ENCODE data around the gene GNAT3. TPM values are rescaled to one million over a fixed set of nuclear protein-coding genes. Genes with fewer than 3 reads are reported as not detected.

Gene GNAT3
- total RNA-seq, 1 donor from 2014 or later = not detected

GRCh38 chr7:80520199-80520598, 8.3 kb upstream of the GNAT3 start:
- Mint-ChIP-seq H3K36me3 (no peaks in the 10 kb centered on the region), H3K4me3 (no peak overlapping the region), H3K27me3 (ENCODE audit: low read depth) (no peaks in the 10 kb centered on the region), H3K27ac (no peak overlapping the region), H3K4me1 (peaks cover 7% of the 10 kb centered on the region), H3K9me3 (peaks cover 3% of the 10 kb centered on the region)
- TF ChIP-seq, protein P1, sequence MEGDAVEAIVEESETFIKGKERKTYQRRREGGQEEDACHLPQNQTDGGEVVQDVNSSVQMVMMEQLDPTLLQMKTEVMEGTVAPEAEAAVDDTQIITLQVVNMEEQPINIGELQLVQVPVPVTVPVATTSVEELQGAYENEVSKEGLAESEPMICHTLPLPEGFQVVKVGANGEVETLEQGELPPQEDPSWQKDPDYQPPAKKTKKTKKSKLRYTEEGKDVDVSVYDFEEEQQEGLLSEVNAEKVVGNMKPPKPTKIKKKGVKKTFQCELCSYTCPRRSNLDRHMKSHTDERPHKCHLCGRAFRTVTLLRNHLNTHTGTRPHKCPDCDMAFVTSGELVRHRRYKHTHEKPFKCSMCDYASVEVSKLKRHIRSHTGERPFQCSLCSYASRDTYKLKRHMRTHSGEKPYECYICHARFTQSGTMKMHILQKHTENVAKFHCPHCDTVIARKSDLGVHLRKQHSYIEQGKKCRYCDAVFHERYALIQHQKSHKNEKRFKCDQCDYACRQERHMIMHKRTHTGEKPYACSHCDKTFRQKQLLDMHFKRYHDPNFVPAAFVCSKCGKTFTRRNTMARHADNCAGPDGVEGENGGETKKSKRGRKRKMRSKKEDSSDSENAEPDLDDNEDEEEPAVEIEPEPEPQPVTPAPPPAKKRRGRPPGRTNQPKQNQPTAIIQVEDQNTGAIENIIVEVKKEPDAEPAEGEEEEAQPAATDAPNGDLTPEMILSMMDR (IDR thresholded peaks at IDR 0.05; ENCODE audit: unreplicated experiment) = no peak
- DNase-seq (ENCODE audit: low spot score in 2 of 2, unreplicated experiment in 2 of 2) = no peak

GRCh38 chr7:80517282-80517747, 5.5 kb upstream of the GNAT3 start:
- DNase-seq (ENCODE audit: low spot score in 2 of 2, unreplicated experiment in 2 of 2) = no peak
- H3K27ac Mint-ChIP-seq = peak overlapping the region; percentile 17
- no peak overlapping the region for H3K4me3 Mint-ChIP-seq
- H3K27me3 Mint-ChIP-seq (ENCODE audit: low read depth) = no peaks in the 10 kb centered on the region
- H3K36me3 Mint-ChIP-seq = no peaks in the 10 kb centered on the region
- peaks cover 3% of the 10 kb centered on the region for H3K9me3 Mint-ChIP-seq
- TF ChIP-seq, protein P1 (IDR thresholded peaks at IDR 0.05; ENCODE audit: unreplicated experiment) = no peak
- H3K4me1 Mint-ChIP-seq = peaks cover 7% of the 10 kb centered on the region

GRCh38 chr7:80515298-80515697, 3.4 kb upstream of the GNAT3 start:
- no peaks in the 10 kb centered on the region for H3K27me3 Mint-ChIP-seq (ENCODE audit: low read depth)
- peaks cover 3% of the 10 kb centered on the region for H3K9me3 Mint-ChIP-seq
- no peaks in the 10 kb centered on the region for H3K36me3 Mint-ChIP-seq
- DNase-seq (ENCODE audit: low spot score in 2 of 2, unreplicated experiment in 2 of 2) = no peak
- H3K27ac Mint-ChIP-seq = no peak overlapping the region
- H3K4me1 Mint-ChIP-seq = peaks cover 7% of the 10 kb centered on the region
- H3K4me3 Mint-ChIP-seq = no peak overlapping the region
- TF ChIP-seq, protein P1 (IDR thresholded peaks at IDR 0.05; ENCODE audit: unreplicated experiment) = no peak

- TF ChIP-seq, protein P1 (IDR thresholded peaks at IDR 0.05; ENCODE audit: unreplicated experiment) = no peak
- Mint-ChIP-seq H3K9me3 (peaks cover under 1% of the 10 kb centered on the region), H3K4me3 (no peak overlapping the region), H3K27me3 (ENCODE audit: low read depth) (no peaks in the 10 kb centered on the region), H3K36me3 (no peaks in the 10 kb centered on the region), H3K27ac (no peak overlapping the region), H3K4me1 (peaks cover 10% of the 10 kb centered on the region)
- no peak for DNase-seq (ENCODE audit: low spot score in 2 of 2, unreplicated experiment in 2 of 2)
Measured at GRCh38 chr7:80510021-80510420, 1.8 kb downstream of the GNAT3 start.

- no peak for DNase-seq (ENCODE audit: low spot score in 2 of 2, unreplicated experiment in 2 of 2)
- Mint-ChIP-seq H3K27ac (no peak overlapping the region), H3K27me3 (ENCODE audit: low read depth) (no peaks in the 10 kb centered on the region), H3K9me3 (peaks cover 9% of the 10 kb centered on the region), H3K36me3 (no peaks in the 10 kb centered on the region), H3K4me1 (peaks cover 10% of the 10 kb centered on the region), H3K4me3 (no peak overlapping the region)
- TF ChIP-seq, protein P1 (IDR thresholded peaks at IDR 0.05; ENCODE audit: unreplicated experiment) = no peak
Measured at GRCh38 chr7:80508440-80508839, 3.4 kb downstream of the GNAT3 start.
